Choroid plexus epithelial cell (primary cell): ENCODE measurements around the gene SLCO3A1.
A peak's percentile ranks its signal among the peaks of the same experiment; 100 is the strongest.

ENCODE experiments used
- DNase-seq: peaks from one replicate; pipeline ENCODE4 v3.0.0-alpha.2; 2010; ENCODE audit warnings: low read depth
- H3K4me3 ChIP-seq: 2 replicates; pipeline ENCODE4 v1.5.1; 2011; ENCODE audit warnings: low read depth, mild to moderate bottlenecking, control low read depth, low read length, moderate library complexity
- CTCF ChIP-seq: conservative IDR thresholded peaks from 2 replicates; pipeline ENCODE4 v1.5.1; 2011; ENCODE audit warnings: low read depth, mild to moderate bottlenecking, control low read depth, inconsistent platforms, low read length, moderate library complexity

The SLCO3A1 gene

GRCh38 chr15:91865486-91865885, 12.0 kb downstream of the SLCO3A1 start:
- H3K4me3 ChIP-seq: no peak overlapping the region
- DNase-seq: no peak
- TF ChIP-seq CTCF: no peak

GRCh38 chr15:91865950-91866349, 12.4 kb downstream of the SLCO3A1 start:
- H3K4me3 ChIP-seq: no peak overlapping the region
- no peak for TF ChIP-seq CTCF
- DNase-seq: no peak

GRCh38 chr15:91866371-91866905, 12.9 kb downstream of the SLCO3A1 start:
- DNase-seq: no peak
- H3K4me3 ChIP-seq: no peak overlapping the region
- TF ChIP-seq CTCF: no peak

GRCh38 chr15:91866971-91867372, 13.5 kb downstream of the SLCO3A1 start:
- no peak for DNase-seq
- H3K4me3 ChIP-seq: no peak overlapping the region
- TF ChIP-seq CTCF: no peak

- TF ChIP-seq CTCF: no peak
- no peak overlapping the region for H3K4me3 ChIP-seq
- peak; percentile 31 for DNase-seq
Observed at GRCh38 chr15:91867581-91868026, 14.1 kb downstream of the SLCO3A1 start.

GRCh38 chr15:91870876-91871537, 17.5 kb downstream of the SLCO3A1 start:
- no peak overlapping the region for H3K4me3 ChIP-seq
- no peak for TF ChIP-seq CTCF
- no peak for DNase-seq

GRCh38 chr15:91871837-91872236, 18.3 kb downstream of the SLCO3A1 start:
- TF ChIP-seq CTCF: no peak
- no peak overlapping the region for H3K4me3 ChIP-seq
- DNase-seq: no peak
